ENCODE data around the gene BEND6. TPM values are rescaled to one million over a fixed set of nuclear protein-coding genes. Genes with fewer than 3 reads are reported as not detected.

The BEND6 gene
- total and polyA plus RNA-seq, 2 of the 13 experiments (the other 11 are each of a cell fraction or from before 2014, with no cell fraction given): 0.20 to 0.21 TPM

- TF ChIP-seq, protein P1, sequence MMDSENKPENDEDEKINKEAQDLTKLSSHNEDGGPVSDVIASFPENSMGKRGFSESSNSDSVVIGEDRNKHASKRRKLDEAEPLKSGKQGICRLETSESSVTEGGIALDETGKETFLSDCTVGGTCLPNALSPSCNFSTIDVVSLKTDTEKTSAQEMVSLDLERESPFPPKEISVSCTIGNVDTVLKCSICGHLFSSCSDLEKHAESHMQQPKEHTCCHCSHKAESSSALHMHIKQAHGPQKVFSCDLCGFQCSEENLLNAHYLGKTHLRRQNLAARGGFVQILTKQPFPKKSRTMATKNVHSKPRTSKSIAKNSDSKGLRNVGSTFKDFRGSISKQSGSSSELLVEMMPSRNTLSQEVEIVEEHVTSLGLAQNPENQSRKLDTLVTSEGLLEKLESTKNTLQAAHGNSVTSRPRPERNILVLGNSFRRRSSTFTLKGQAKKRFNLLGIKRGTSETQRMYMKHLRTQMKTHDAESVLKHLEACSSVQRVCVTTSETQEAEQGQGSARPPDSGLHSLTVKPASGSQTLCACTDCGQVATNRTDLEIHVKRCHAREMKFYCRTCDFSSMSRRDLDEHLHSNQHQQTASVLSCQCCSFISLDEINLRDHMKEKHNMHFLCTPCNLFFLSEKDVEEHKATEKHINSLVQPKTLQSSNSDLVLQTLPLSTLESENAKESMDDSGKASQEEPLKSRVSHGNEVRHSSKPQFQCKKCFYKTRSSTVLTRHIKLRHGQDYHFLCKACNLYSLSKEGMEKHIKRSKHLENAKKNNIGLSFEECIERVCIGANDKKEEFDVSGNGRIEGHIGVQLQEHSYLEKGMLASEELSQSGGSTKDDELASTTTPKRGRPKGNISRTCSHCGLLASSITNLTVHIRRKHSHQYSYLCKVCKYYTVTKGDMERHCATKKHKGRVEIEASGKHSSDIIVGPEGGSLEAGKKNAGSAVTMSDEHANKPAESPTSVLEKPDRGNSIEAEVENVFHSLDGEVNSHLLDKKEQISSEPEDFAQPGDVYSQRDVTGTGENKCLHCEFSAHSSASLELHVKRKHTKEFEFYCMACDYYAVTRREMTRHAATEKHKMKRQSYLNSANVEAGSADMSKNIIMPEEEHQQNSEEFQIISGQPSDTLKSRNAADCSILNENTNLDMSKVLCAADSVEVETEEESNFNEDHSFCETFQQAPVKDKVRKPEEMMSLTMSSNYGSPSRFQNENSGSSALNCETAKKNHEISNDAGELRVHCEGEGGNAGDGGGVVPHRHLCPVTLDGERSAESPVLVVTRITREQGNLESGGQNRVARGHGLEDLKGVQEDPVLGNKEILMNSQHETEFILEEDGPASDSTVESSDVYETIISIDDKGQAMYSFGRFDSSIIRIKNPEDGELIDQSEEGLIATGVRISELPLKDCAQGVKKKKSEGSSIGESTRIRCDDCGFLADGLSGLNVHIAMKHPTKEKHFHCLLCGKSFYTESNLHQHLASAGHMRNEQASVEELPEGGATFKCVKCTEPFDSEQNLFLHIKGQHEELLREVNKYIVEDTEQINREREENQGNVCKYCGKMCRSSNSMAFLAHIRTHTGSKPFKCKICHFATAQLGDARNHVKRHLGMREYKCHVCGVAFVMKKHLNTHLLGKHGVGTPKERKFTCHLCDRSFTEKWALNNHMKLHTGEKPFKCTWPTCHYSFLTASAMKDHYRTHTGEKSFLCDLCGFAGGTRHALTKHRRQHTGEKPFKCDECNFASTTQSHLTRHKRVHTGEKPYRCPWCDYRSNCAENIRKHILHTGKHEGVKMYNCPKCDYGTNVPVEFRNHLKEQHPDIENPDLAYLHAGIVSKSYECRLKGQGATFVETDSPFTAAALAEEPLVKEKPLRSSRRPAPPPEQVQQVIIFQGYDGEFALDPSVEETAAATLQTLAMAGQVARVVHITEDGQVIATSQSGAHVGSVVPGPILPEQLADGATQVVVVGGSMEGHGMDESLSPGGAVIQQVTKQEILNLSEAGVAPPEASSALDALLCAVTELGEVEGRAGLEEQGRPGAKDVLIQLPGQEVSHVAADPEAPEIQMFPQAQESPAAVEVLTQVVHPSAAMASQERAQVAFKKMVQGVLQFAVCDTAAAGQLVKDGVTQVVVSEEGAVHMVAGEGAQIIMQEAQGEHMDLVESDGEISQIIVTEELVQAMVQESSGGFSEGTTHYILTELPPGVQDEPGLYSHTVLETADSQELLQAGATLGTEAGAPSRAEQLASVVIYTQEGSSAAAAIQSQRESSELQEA (CRISPR knock-in tag; IDR thresholded peaks at IDR 0.05; ENCODE audit: not compliant biosample characterization): no peak
- TF ChIP-seq TCF12 (IDR thresholded peaks at IDR 0.05) (no peak), TCF12 (CRISPR knock-in tag; IDR thresholded peaks at IDR 0.05) (peak; percentile 35; the same call in 1 of the 2 replicates), MAFK (conservative IDR thresholded peaks at IDR 0.05 in 1 of 2, IDR thresholded peaks at IDR 0.05 in 1 of 2; ENCODE audit: low read length in 2 of 2) (no peak), NAIF1 (CRISPR knock-in tag; IDR thresholded peaks at IDR 0.05; ENCODE audit: borderline replicate concordance) (0 out of 2 replicates have a peak, but pooled peaks have one; percentile 45), ZNF766 (CRISPR knock-in tag; IDR thresholded peaks at IDR 0.05; ENCODE audit: borderline replicate concordance) (no peak), TBX3 (IDR thresholded peaks at IDR 0.05; ENCODE audit: borderline replicate concordance) (no peak), ZNF441 (CRISPR knock-in tag; IDR thresholded peaks at IDR 0.05; ENCODE audit: borderline replicate concordance) (no peak), ZUFSP (CRISPR knock-in tag; IDR thresholded peaks at IDR 0.05; ENCODE audit: borderline replicate concordance) (no peak), ZHX1 (CRISPR knock-in tag; IDR thresholded peaks at IDR 0.05; ENCODE audit: low read depth) (no peak), U2AF1 (optimal IDR thresholded peaks at IDR 0.05; ENCODE audit: low read depth, low read length) (peak; percentile 35), HNF4G (IDR thresholded peaks at IDR 0.05; ENCODE audit: borderline replicate concordance, low read depth, low read length) (no peak), HNF4G (CRISPR knock-in tag; IDR thresholded peaks at IDR 0.05; ENCODE audit: borderline replicate concordance, low read depth) (no peak), ARNT (IDR thresholded peaks at IDR 0.05) (no peak), RNF2 (conservative IDR thresholded peaks at IDR 0.05; ENCODE audit: low read depth) (no peak), HMGA1 (CRISPR knock-in tag; conservative IDR thresholded peaks at IDR 0.05) (no peak)
Measured at GRCh38 chr6:56955171-56956155, 556 bp downstream of the BEND6 start (continued).
